PC-3 (cell line): ENCODE data around the gene BEND5. TPM values are rescaled to one million over a fixed set of nuclear protein-coding genes. Genes with fewer than 3 reads are reported as not detected.

Source experiments
- ATAC-seq: fragments of 200-7000 bp; cut with Tn5 transposase; 2 replicates; pipeline ENCODE4 v1.9.1; 2020; ENCODE audit warnings: mild to moderate bottlenecking, moderate library complexity
- BruUV-seq: library from RNA; stranded (reverse); fragments of 400-500 nt; replicated peaks from 2 replicates; lab custom pipeline; 2021; lab: Mats Ljungman, UMichigan
- CTCF ChIA-PET: fragments of 300-600 bp; sonication (Branson Sonifier 250); formaldehyde crosslinking; loops from one replicate; lab custom pipeline; 2022; ENCODE audit warnings: antibody characterized with exemption; lab: Charles Lee
- POLR2A ChIA-PET: fragments of 300-600 bp; sonication (Branson Sonifier 250); formaldehyde crosslinking; loops from one replicate; lab custom pipeline; 2022; ENCODE audit warnings: antibody characterized with exemption; ENCODE audit not compliant: unreplicated experiment; lab: Charles Lee
- DNase-seq: peaks from one replicate; pipeline ENCODE4 v3.0.0-alpha.2; 2015
- H2AFZ ChIP-seq: fragments of 300-600 bp; sonication (generic); 2 replicates; pipeline ENCODE4 v1.6.0; 2016; ENCODE audit warnings: antibody characterized with exemption, low read length
- H3F3A ChIP-seq: fragments of 300-600 bp; sonication (generic); one replicate; pipeline ENCODE4 v1.6.0; 2017; ENCODE audit warnings: antibody characterized with exemption, low read length, control low read depth, mild to moderate bottlenecking; ENCODE audit not compliant: unreplicated experiment
- H3K27ac ChIP-seq: fragments of 300-600 bp; sonication (generic); 2 replicates; pipeline ENCODE4 v1.5.1; 2016; ENCODE audit warnings: mild to moderate bottlenecking, low read length
- H3K27me3 ChIP-seq: fragments of 300-600 bp; sonication (generic); 2 replicates; pipeline ENCODE4 v1.6.1; 2016; ENCODE audit warnings: low read length, mixed read lengths
- H3K36me3 ChIP-seq: fragments of 300-600 bp; sonication (generic); 2 replicates; pipeline ENCODE4 v1.6.1; 2016; ENCODE audit warnings: low read depth, mixed run types, low read length, mixed read lengths
- H3K4me1 ChIP-seq: fragments of 300-600 bp; sonication (generic); 2 replicates; pipeline ENCODE4 v1.5.1; 2016; ENCODE audit warnings: low read length; ENCODE audit not compliant: insufficient read depth
- H3K4me2 ChIP-seq: fragments of 300-600 bp; sonication (generic); 2 replicates; pipeline ENCODE4 v1.6.0; 2016; ENCODE audit warnings: low read length
- H3K4me3 ChIP-seq: fragments of 300-600 bp; sonication (generic); 2 replicates; pipeline ENCODE4 v1.5.1; 2016; ENCODE audit warnings: mild to moderate bottlenecking, low read length, mixed read lengths
- H3K79me2 ChIP-seq: fragments of 300-600 bp; sonication (generic); 2 replicates; pipeline ENCODE4 v1.6.1; 2017; ENCODE audit warnings: low read length, mixed read lengths
- H3K9ac ChIP-seq: fragments of 300-600 bp; sonication (generic); 2 replicates; pipeline ENCODE4 v1.6.0; 2016; ENCODE audit warnings: mild to moderate bottlenecking, low read length
- H3K9me2 ChIP-seq: fragments of 300-600 bp; sonication (generic); replicated peaks from 2 replicates; pipeline ENCODE4 v1.6.1; 2016; ENCODE audit warnings: mixed run types, low read length, mixed read lengths
- H3K9me3 ChIP-seq: fragments of 300-600 bp; sonication (generic); 2 replicates; pipeline ENCODE4 v1.6.1; 2016; ENCODE audit warnings: low read length, mixed read lengths
- H4K20me1 ChIP-seq: fragments of 300-600 bp; sonication (generic); 2 replicates; pipeline ENCODE4 v1.6.1; 2016; ENCODE audit warnings: low read length, mixed read lengths
- EZH2 ChIP-seq: fragments of 300-600 bp; sonication (generic); IDR thresholded peaks from one replicate; pipeline ENCODE4 v1.6.1; 2017; ENCODE audit warnings: antibody characterized with exemption, mild to moderate bottlenecking, low read length; ENCODE audit not compliant: unreplicated experiment
- EZH2phosphoT487 ChIP-seq: fragments of 300-600 bp; sonication (generic); IDR thresholded peaks from 2 replicates; pipeline ENCODE4 v1.6.1; 2018; ENCODE audit warnings: mild to moderate bottlenecking, antibody characterized with exemption, low read length, borderline replicate concordance
- intact Hi-C: fragments of 100-400 bp; cut with micrococcal nuclease; formaldehyde crosslinking; loops from 2 replicates; pipeline ENCODE4 v1.9.0; 2023
- total RNA-seq: library from RNA; depleted of rRNA; stranded (reverse); fragments of >200 nt; gene quantifications from 2 replicates; pipeline ENCODE4 v1.2.3, GENCODE V29; 2014
- TF ChIP-seq, protein P1 (sequence below): fragments of 300-600 bp; sonication (generic); conservative IDR thresholded peaks from 2 replicates; pipeline ENCODE4 v1.5.1; 2017; ENCODE audit warnings: antibody characterized with exemption, low read depth, mild to moderate bottlenecking, low read length

BEND5 gene
- total RNA-seq, 1 experiment from 2014 or later: 3.1 TPM

DNA sequence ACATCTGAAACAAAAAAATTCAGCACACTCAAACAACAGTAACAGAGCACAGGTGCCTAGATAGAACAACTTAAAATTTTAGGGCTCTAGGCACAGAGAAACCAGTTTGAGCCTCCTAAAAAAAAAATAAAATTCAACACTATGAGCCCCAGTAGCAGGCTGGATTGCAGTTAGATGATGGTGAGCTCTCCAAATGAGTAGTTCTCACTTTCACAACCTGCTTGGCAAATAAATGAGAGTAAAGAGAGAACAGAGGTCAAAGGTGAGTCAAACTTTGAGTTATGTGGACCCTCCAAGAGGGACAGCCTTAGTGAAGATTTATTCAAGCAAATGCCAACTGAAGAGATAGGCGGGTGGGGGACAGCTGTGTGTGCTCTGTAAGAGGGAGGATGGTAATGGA lies 3.6 kb downstream of the BEND5 start:
- Histone ChIP-seq H2AFZ (no peak overlapping the region), H3K9ac (no peak overlapping the region), H3K4me3 (no peak overlapping the region), H3K79me2 (no peaks in the 10 kb centered on the region), H3K4me1 (peaks cover 8% of the 10 kb centered on the region; the same call in 1 of the 2 replicates), H3K9me2 (no peaks in the 10 kb centered on the region), H3K27ac (no peak overlapping the region), H3K4me2 (no peak overlapping the region), H4K20me1 (no peaks in the 10 kb centered on the region), H3K36me3 (no peaks in the 10 kb centered on the region), H3K9me3 (no peaks in the 10 kb centered on the region), H3F3A (no peaks in the 10 kb centered on the region), H3K27me3 (no peaks in the 10 kb centered on the region)
- intact Hi-C loops: no loop called here
- ChIA-PET POLR2A (no interaction called here), CTCF (no interaction called here)
- ATAC-seq: no peak
- no TSS peak for BruUV-seq
- TF ChIP-seq EZH2: no peak
- TF ChIP-seq EZH2phosphoT487: no peak
- TF ChIP-seq, protein P1, sequence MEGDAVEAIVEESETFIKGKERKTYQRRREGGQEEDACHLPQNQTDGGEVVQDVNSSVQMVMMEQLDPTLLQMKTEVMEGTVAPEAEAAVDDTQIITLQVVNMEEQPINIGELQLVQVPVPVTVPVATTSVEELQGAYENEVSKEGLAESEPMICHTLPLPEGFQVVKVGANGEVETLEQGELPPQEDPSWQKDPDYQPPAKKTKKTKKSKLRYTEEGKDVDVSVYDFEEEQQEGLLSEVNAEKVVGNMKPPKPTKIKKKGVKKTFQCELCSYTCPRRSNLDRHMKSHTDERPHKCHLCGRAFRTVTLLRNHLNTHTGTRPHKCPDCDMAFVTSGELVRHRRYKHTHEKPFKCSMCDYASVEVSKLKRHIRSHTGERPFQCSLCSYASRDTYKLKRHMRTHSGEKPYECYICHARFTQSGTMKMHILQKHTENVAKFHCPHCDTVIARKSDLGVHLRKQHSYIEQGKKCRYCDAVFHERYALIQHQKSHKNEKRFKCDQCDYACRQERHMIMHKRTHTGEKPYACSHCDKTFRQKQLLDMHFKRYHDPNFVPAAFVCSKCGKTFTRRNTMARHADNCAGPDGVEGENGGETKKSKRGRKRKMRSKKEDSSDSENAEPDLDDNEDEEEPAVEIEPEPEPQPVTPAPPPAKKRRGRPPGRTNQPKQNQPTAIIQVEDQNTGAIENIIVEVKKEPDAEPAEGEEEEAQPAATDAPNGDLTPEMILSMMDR: no peak
- DNase-seq: no peak

GRCh38 chr1:48772211-48772610 lies 4.5 kb downstream of the BEND5 start:
- no peaks in the 10 kb centered on the region for H4K20me1 ChIP-seq
- H3K4me3 ChIP-seq: no peak overlapping the region
- POLR2A ChIA-PET: no interaction called here
- no peak overlapping the region for H3K4me2 ChIP-seq
- H3K4me1 ChIP-seq: peaks cover 2% of the 10 kb centered on the region; the same call in 1 of the 2 replicates
- BruUV-seq: no TSS peak
- H3K9me2 ChIP-seq: no peaks in the 10 kb centered on the region
- CTCF ChIA-PET: no interaction called here
- H3K36me3 ChIP-seq: no peaks in the 10 kb centered on the region
- H2AFZ ChIP-seq: no peak overlapping the region
- DNase-seq: no peak
- H3K27me3 ChIP-seq: no peaks in the 10 kb centered on the region
- no peaks in the 10 kb centered on the region for H3F3A ChIP-seq
- H3K9me3 ChIP-seq: no peaks in the 10 kb centered on the region
- no peak for ATAC-seq
- intact Hi-C loops: no loop called here
- no peak overlapping the region for H3K9ac ChIP-seq
- no peak overlapping the region for H3K27ac ChIP-seq
- no peaks in the 10 kb centered on the region for H3K79me2 ChIP-seq
- TF ChIP-seq, protein P1: no peak
- TF ChIP-seq EZH2phosphoT487: no peak
- no peak for TF ChIP-seq EZH2

- Histone ChIP-seq H3F3A (no peaks in the 10 kb centered on the region), H3K9me3 (no peaks in the 10 kb centered on the region), H3K4me2 (no peak overlapping the region), H4K20me1 (no peaks in the 10 kb centered on the region), H3K9me2 (no peaks in the 10 kb centered on the region), H3K9ac (no peak overlapping the region), H3K79me2 (no peaks in the 10 kb centered on the region), H3K4me3 (no peak overlapping the region), H3K27me3 (no peaks in the 10 kb centered on the region), H2AFZ (no peak overlapping the region), H3K36me3 (no peaks in the 10 kb centered on the region), H3K4me1 (no peaks in the 10 kb centered on the region), H3K27ac (no peak overlapping the region)
- ATAC-seq: no peak
- no TSS peak for BruUV-seq
- TF ChIP-seq, protein P1: no peak
- TF ChIP-seq EZH2phosphoT487 (no peak), EZH2 (no peak)
- CTCF ChIA-PET: no interaction called here
- intact Hi-C loops: no loop called here
- POLR2A ChIA-PET: no interaction called here
- no peak for DNase-seq
These were observed 5.1 kb downstream of the BEND5 start for GRCh38 chr1:48771561-48771960.
